HG02759 (cell line): ENCODE results near the gene BUB1.
A peak's percentile ranks its signal among the peaks of the same experiment; 100 is the strongest.
"Not testable (repeated sequence)": the region's sequence is repeated elsewhere in the genome, so short reads cannot be mapped to it uniquely, and the experiment has no call there.

Experiments
- ATAC-seq: cut with Tn5 transposase; IDR thresholded peaks from one replicate; pipeline ENCODE4 v1.9.1; 2021; ENCODE audit warnings: mild to moderate bottlenecking, moderate library complexity; ENCODE audit not compliant: unreplicated experiment

Gene BUB1

DNA sequence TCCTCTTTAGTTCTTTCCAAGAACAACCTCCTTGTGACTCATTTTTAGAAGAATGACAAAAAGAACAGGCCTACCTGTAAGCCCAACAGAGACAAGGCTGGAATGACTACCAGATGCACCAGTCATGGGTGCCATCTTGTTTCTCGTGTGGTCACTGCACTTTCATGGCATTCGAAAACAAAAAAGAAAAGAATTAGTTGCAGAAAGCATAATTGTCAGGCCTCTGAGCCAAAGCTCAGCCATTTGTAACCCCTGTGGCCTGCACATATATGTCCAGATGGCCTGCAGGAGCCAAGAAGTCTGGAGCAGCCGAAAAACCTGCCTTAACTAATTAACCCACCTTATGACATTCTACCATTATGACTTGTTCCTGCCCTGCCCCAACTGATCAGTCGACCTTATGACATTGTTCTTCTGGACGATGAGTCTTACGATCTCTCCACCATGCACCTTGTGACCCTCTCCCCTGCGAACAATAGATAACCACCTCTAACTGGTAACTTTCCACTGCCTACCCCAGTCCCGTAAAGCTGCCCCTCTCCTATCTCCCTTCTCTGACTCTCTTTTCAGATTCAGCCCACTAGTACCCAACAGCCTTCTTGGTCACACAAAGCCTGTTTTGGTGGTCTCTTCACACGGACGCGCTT is 13.9 kb upstream of the BUB1 start:
- ATAC-seq: no peak

DNA sequence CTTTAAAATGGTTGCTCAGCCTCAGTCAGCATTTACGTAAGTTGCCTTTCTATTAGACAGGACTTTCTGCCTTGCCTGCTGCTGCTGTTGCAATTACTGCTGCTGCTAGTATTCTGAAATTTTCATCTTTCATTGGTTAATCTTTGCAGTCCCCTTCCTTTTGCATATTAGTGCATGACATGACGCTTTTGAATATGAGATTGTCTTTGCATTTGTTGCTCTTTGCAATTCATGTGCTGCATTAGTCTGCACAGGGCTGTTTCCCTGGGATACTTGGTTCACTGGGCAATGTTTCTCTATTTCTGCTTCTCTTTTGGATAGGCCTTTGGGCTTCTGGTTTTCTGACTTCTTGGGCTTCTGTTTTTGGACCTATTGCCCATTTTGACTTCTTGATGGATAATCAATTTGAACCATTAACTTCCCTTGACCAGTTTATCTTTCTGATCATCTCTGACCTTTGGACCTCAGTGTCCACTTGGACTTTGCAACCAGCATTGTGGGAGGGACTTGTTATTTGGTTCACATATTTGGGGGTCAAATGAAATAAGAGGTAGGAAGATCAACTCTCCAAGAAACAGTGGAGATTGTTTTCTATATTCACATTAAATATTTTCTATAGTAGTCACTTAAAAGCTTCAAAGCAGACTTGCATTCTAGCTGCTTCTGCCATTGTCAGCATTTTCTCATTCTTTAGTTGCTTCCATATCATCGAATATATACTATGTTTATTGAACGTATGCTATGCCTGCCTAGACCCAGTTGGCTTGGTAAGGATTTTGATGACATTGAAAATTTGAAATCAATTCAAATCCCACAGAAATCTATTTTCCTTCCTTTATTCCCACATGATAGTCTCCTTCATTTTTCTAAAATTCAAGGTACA is 12.5 kb upstream of the BUB1 start:
- no peak for ATAC-seq

DNA sequence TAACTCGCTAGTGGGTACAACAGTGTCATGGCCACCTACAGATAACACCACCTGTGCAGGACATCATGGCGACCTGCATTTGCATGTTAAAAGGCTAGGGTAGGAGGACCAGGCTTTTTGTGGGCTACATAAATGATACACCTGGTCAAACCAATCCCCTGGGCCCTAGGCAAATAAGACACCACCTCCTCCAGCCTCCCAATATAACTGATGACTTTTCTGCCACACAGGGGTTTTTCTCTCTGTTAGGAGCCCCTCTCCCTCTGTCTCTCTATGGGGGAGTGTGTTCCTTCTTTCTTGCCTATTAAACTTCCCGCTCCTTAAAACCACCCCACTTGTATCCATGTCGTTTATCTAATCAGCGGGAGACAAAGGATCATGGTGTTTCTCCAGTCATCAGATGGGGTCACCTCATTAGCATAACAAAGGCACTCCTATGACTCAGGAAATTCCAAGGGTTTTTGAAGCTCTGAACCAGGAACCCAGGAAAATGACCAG is 10.8 kb upstream of the BUB1 start:
- ATAC-seq: no peak

DNA sequence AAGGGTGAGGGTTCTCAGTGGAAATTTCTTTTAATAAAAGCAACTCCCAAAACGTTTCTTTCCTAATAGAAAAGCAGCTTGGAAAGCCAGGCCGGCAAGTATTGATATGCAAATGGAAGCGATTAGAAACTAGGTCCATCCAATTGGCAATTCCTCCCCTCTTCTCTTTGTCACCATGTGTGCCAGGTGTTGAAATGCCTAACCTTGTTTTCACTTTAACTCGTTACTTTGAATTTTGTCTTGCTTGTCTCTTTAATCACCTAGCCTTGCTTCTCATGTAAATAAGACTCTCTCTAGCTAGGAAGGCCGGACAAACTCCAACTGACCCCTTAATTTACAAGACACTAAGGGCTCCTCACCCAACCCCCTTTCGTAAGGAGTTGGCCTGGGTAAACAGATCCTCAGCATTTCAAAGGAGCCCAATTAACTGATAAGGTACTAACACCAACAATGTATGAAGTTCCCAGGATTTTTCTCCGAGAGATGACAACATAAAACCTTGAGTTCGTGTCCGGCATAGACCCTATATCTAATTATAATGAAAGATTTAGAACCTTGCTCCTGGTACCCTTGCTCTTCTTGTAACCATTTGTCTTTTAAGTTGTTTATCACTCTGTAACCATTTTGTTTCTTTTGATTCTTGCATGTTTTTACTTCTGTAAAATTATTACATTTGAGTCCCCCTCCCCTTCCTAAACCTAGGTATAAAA is 10.1 kb upstream of the BUB1 start:
- not testable (repeated sequence) for ATAC-seq

DNA sequence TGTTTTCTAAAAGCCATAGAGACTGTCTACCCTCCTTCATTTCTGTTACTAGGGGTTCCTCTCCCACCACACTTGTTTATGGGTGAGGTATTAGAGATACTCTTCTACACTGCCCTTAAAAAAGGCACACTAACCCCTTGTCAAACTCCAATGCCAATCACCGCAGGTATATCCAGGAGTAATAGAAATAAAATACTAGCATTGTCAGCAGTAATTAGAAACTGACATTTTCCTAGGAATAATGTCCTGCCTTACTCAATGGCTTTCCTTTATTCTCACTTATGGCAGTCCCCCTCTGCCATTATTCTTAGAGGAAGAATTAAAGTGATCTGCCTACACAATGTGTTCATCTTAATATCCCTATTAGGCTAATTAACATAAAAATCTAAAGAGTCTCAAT is 5.0 kb upstream of the BUB1 start:
- ATAC-seq: no peak

DNA sequence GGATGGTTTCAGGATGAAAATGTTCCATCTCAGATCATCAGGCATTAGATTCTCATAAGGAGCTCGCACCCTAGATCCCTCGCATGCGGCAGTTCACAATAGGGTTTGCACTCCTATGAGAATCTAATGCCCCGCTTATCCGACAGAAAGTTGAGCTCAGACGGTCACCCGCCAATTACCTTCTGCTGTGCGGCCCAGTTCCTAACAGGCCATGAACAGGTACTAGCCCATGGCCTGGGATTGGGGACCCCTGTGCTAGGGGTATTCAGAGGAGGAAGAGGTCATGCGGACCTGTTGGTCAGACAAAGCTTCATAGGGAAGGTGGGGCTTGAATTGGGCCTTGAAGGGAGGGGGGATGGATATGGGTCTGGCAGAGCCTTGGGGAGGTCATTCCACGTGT is 4.4 kb upstream of the BUB1 start:
- ATAC-seq: no peak

DNA sequence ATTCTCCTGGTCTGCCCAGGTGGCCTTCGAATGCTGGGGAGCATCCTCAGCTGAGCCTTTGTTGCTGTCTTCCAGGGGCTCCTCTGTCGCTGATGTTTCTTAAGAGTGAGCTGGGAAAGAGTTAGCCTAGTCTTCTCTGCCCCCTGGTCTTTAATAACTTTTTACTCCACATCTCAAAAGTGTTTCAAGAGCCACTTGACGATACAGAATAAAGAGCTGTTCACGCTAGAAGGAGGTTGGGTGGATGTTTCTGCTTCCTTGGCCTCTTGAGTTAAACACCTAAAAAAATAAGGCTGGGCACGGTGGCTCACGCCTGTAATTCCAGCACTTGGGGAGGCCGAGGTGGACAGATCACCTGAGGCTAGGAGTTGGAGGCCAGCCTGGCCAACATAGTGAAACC is 2.8 kb upstream of the BUB1 start:
- ATAC-seq: no peak

DNA sequence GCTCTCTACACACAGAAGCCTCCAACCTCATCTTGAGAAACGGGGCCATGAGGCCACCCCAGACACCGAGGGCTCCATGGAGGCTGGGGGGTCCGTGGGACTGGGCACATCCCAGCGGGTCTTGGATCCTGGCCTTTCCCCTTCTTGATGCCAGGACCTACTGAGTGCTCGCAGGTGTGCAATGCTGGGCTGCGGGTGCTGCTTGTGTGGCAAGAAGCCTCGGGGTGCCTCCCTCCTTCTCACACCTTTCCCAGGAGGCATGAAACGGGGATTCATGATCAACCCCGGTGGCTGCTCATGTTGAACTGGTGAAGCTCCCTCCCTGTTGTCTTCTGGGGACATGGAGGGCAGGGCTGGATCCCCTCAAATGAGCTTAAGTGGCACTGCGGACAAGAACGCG is 2.0 kb upstream of the BUB1 start:
- ATAC-seq: no peak

DNA sequence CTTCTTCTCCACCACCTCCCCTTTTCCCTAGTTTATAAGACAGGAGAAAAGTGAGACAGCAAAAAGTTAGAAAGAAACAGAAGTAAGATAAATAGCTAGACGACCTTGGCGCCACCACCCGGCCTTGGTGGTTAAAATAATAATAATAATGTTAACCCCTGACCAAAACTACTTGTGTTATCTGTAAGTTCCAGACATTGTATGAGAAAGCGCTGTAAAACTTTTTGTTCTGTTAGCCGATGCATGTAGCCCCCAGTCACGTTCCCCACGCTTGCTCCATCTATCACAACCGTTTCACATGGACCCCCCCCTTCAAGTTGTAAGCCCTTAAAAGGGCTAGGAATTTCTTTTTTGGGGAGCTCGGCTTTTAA is 1.5 kb upstream of the BUB1 start:
- ATAC-seq: no peak

DNA sequence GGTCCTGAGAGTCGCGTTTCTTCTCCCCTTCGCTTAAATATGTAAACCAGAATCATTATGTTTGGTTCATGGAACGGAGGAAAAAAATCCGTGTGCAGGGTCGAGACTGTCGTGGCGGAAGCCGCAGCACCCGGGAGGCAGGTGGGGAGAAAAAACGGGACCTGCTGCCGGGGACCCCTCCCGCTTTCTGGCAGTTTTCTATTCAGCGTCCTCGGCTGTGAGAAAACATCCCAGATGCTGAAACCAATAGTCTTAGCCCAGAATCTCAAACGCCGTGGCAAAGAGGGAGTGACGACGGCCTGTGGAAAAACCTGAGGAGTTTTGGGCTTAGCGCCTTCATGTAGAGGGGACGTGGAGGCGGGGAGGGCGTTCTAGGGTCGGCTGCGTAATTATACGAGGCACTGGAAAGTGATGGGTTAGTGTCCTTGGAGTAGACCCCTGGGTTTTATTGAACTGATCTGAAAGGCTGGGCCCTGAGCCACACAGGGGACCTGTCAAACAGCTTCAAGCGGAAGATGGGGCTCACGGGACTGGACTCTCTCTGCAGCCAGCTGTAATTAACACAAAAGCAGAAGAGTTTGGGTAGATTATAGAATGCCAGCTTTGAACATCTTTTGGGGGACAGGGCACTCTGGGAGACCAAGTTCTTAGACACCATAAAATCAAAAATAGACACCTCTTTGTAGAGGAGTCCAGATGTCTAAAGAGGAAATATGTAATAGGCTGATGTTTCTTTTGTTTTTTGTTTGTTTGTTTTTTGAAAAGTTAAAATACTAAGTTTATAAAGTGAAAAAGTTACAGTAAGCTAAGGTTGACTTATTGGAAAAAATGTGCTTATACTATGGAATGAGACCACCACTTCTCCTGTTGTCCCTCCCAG is 834 bp upstream of the BUB1 start:
- no peak for ATAC-seq

DNA sequence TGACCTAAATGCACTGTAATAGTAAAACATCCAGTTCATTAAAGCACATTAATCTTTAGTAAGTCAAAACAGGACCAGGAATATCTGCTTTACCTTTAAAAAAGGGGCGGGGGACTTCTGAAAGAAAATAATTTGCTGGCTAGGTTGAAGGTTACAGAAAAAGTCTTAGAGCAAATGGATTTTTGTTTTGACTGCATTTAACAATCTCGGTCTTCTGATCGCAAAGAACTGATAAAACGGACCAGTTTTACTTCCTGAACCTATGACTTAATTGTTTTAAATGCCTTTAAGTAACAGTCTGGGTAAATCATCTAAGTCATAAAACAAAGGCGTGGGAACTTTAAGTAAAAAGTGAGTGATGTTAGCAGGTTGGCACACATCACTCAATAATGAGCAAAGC is 783 bp downstream of the BUB1 start:
- no peak for ATAC-seq

DNA sequence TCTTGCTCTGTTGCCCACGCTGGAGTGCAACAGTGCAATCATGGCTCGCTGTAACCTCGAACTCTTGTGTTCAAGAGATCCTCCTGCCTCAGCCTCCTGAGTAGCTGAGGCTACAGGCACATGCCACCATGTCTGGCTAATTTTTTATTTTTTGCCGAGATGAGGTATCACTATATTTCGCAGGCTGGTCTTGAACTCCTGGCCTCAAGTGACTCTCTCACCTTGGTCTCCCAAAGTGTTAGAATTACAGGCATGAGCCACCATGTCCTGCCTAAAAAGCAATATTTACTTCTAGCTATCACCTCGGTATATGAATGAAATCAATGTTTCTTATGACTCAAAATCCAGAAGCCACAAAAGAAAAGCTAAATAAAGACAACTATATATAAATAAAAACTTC is 2.2 kb downstream of the BUB1 start:
- no peak for ATAC-seq

DNA sequence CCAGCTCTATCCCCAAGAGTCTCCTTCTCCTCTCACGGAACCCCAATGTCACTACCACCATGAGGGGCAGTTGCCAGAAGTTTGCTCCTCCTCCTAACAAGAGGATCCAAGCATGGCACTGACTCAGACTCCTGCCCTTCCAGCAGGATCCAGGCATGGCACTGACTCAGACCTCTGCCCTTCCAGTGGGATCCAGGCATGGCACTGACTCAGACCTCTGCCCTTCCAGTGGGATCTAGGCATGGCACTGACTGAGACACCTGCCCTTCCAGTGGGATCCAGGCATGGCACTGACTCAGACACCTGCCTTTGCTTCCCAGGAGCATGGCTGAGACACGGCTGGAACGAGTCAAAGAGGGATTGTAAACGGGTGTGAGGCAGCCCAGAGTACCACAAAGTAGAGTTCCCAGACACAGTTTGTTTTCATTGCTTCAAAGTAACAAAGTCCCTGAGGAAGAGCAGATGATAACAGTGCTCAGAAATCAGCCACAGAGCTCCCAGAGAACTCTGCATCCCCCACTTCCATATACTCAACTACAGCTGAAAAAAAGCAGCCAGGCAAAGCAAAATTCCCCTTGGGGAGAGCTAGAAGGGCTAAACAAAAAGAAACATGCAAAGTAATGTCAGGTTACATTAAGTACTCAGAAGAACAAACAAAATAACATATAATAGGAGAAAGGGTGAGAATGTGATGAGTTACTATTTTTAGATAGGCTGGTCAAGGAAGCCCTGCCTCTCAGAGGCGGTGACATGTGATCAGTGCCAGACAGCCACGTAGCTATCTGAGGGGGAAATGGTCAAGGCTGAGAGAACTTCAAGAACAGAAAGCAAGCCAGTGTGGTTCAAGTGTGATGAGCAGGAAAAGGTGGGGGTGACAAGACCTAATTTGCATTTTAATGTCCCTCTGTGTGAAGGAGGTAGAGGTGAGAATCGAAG is 3.0 kb downstream of the BUB1 start:
- peak; percentile 85 for ATAC-seq

DNA sequence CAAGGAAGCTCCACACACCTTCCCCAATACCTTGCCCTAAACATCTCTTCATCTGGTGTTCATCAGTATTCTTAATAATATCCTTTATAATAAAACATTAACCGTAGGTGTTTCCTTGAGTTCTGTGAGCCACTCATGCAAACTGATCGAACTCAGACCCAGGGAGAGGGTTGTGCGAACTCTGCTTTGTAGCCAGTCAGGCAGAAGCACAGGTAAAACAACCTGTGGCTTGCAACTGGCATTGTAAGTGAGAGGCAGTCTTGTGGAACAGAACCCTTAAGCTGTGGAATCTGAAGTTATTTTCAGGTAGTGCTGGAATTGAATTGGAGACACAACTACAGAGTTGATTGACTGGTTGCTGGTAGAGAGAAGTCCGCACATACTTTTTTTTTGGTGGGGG is 4.7 kb downstream of the BUB1 start:
- no peak for ATAC-seq

DNA sequence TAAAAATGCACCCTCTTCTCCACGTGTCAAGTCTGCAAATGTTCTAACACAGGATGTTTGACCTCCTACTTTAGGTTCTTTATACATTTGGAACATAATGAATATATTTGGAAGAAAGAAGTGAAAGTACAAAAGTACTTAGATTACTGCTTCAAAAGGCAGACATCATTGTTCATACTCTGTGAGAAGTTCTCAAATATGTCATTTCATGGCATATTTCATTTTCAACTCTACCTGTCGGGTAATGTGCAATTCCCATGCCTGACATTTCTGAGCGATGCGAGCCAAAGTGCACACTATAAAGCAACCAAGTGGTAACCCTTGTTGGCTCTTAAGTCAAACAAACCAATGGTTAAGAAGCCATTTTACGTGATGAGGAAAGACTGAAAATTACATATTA is 7.0 kb downstream of the BUB1 start:
- no peak for ATAC-seq

DNA sequence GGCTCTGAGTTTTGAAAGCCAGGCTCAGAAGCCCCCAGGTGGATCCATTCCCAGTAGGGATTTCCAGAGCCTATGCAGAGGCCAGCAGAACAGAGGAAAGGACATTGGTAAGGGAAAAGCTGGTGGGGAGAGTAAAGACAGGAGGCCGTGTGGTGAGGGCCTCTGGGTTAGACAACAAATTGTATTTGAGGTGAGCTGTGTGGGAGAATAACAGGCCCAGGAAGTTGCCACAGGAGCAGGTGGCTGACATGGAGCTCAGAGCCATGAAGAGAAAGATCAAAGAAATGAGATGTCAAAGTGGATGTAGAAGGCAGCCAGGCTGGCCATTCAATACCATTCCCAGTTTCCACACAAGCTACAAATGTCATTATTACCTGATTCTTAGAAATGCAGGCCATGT is 8.8 kb downstream of the BUB1 start:
- no peak for ATAC-seq

DNA sequence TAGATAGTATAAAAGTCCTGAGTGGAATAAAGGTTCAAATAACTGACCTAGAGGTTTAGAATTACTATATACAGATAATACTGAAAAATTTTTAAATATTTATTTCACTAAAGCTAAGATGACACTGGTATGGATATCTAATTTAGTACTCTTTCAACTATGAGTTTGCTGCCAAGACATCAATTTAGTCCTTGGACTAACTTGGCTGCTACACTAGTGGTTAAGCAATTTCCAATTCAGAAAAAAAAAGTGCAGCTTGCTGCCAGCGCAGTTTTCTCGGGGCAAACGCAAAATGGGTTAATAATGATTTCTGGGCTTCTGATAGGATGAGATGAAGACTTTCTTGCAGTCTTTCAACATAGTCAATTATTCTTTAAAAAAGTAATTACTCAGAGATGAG is 10.8 kb downstream of the BUB1 start:
- ATAC-seq: no peak

DNA sequence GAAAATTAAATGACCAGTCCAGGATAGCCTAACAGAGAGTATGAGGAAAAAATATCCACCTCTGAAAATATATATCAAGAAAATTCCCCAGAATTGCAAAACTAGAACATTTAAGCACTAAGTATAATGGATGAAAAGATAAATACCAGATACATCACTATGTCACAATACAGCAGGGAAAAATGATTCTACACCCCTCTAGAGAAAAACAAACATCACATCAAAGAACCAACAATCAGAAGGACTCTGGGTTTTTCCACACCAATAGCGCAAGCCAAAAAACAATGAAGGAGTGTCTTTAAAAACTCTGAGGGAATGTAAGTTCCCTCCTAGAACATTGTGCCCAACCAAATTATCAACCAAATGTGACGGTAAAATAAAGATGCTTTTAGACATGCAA is 13.7 kb downstream of the BUB1 start:
- no peak for ATAC-seq

DNA sequence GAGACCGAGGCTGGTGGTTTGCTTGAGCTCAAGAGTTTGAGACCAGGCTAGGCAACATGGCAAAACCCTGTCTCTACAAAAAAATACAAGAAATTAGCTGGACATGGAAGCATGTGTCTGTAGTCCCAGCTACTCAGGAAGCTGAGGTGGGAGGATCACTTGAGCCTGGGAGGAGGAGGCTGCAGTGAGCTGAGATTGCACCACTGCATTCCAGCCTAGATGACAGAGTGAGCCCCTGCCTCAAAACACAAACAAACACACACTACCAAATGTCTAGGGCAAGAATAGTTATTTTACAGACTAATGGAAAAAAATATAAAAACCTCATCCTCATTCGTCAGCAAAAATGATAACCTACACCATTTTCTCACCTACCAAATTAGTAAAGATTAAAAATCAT is 15.3 kb downstream of the BUB1 start:
- ATAC-seq: no peak

DNA sequence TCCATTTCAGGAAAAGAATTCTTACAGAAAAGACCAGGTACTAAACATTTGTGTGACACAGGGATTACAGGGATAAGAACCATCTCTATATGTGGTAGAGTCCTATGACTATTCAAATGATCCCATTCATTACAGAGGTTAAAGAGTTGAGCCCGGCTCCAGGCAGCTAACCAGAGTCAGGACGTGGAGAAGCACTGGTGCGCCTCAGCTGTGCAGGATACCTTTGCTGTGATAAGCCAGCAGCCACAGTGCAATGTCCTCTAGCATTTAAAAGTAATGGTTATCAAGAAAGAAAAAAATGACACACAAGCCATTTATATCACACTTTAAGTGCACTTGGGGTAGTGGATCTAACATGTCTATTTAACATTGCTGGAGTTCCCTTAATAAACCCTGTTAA is 17.3 kb downstream of the BUB1 start:
- ATAC-seq: no peak
